Umbilical cord (tissue), 2 donors: Measurements from ENCODE around the gene ARHGAP26. TPM values are rescaled to one million over a fixed set of nuclear protein-coding genes. Genes with fewer than 3 reads are reported as not detected.

Source experiments
- DNase-seq: peaks from one replicate; pipeline ENCODE4 v3.0.0-alpha.2; 2015; ENCODE audit warnings: low spot score
- total RNA-seq: library from RNA; depleted of rRNA; stranded (reverse); fragments of >200 nt; gene quantifications from one replicate; pipeline ENCODE4 v1.2.3, GENCODE V29; 2014; ENCODE audit warnings: low replicate concordance; ENCODE audit not compliant: insufficient read depth

ARHGAP26 gene
- total RNA-seq, result 17.3 TPM

GRCh38 chr5:142769793-142770649 is at the start of gene ARHGAP26:
Gene ARHGAP26, plus strand, starts transcription at chr5:142770377. Its CDS starts 385 bp downstream, at chr5:142770762.
- DNase-seq, result peak; percentile 99

GRCh38 chr5:142720641-142721271 is 49.4 kb upstream of the ARHGAP26 start:
- DNase-seq, result peak; percentile 38

- DNase-seq, result no peak
These were observed 48.0 kb upstream of the ARHGAP26 start for GRCh38 chr5:142722146-142722545.

- no peak for DNase-seq
These were observed 47.3 kb upstream of the ARHGAP26 start for GRCh38 chr5:142722896-142723295.

GRCh38 chr5:142724821-142725220 is 45.4 kb upstream of the ARHGAP26 start:
- DNase-seq, result no peak

GRCh38 chr5:142725231-142726187 is 44.7 kb upstream of the ARHGAP26 start:
- DNase-seq, result no peak

GRCh38 chr5:142726188-142726731 is 43.9 kb upstream of the ARHGAP26 start:
- peak; percentile 82 for DNase-seq

GRCh38 chr5:142727735-142728047 is 42.5 kb upstream of the ARHGAP26 start:
- no peak for DNase-seq

- no peak for DNase-seq
These were observed 34.6 kb upstream of the ARHGAP26 start for GRCh38 chr5:142735323-142736246.

GRCh38 chr5:142736247-142736632 is 33.9 kb upstream of the ARHGAP26 start:
- DNase-seq, result no peak

- DNase-seq, result no peak
These were observed 33.0 kb upstream of the ARHGAP26 start for GRCh38 chr5:142737179-142737578.

GRCh38 chr5:142740474-142741242 is 29.5 kb upstream of the ARHGAP26 start:
- DNase-seq, result peak; percentile 82

- DNase-seq, result peak; percentile 30
These were observed 26.4 kb upstream of the ARHGAP26 start for GRCh38 chr5:142743592-142744441.

GRCh38 chr5:142745268-142745667 is 24.9 kb upstream of the ARHGAP26 start:
- DNase-seq, result no peak

- peak; percentile 91 for DNase-seq
These were observed 23.4 kb upstream of the ARHGAP26 start for GRCh38 chr5:142746532-142747433.

GRCh38 chr5:142748132-142748531 is 22.0 kb upstream of the ARHGAP26 start:
- no peak for DNase-seq

- no peak for DNase-seq
These were observed 21.5 kb upstream of the ARHGAP26 start for GRCh38 chr5:142748568-142749249.
